HG02885 (cell line): ENCODE data around the gene ADPGK.
"Not testable (repeated sequence)": the region's sequence is repeated elsewhere in the genome, so short reads cannot be mapped to it uniquely, and the experiment has no call there.

ENCODE experiments used
- ATAC-seq: cut with Tn5 transposase; IDR thresholded peaks from one replicate; pipeline ENCODE4 v1.9.1; 2021; ENCODE audit warnings: mild to moderate bottlenecking; ENCODE audit not compliant: unreplicated experiment, poor library complexity

Gene ADPGK

DNA sequence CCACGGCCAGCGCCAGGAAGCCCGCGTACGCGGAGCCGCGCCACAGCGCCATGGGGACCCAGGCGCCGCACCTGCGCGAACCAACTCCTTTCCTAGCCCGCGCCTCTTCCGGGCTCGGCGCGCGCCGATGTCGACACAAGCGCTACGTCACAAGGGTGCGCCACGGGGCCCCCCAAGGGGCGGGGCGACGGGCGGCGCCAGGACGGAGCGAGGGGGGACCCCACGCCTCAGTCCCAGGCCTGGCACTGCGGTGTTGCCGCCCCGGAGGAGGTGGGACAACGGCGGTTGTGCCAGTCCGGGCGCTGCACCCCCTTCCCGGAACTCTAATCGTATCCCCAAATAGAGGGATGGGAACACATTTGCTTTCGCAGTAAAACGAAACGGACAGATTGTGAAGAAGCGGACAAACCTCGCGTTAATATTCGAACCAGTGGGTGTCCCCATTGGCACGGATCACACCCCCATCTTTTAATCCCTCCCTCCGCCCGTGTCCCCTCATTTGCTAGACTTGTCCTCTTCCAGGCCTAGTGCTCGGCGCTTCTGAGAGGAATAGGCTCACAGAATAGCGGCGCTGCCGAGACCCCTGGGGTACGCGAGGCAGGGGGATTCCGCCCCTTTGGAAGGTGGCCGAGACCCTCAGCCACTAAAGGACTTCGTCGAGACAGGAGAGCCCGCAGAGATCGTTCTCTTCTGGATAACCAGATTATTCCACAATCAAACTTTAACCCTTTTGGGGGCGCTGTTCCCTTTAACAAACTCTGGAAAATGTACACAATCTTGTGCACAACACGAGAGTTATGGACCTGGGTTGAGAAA lies at the start of gene ADPGK:
ADPGK (minus strand) TSS at position 119 of the 816 bp plus-strand sequence; CDS start at position 52, 67 bp downstream.
- ATAC-seq, result peak; percentile 72

GRCh38 chr15:72827226-72827625 lies 43.7 kb upstream of the ADPGK start:
- ATAC-seq, result no peak

DNA sequence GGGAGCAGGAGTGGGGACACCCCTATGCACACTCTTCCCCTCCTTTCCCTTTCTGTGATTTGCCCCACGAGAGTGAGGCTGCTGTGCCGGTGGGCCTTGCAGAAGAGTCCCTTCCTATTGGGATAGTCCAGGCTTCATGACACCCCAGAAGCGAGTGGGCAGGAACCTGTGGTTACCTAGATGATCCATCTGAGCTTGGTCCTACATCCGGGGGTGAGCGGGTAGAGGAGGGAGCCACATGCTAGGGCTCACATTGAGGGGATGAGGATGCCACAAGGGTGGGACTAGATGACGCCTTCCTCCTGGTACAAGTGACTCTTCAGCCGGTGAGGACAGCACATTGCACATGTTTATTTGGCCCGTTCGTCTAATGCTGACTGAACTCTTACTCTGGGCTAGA lies 43.1 kb upstream of the ADPGK start:
- ATAC-seq, result no peak

DNA sequence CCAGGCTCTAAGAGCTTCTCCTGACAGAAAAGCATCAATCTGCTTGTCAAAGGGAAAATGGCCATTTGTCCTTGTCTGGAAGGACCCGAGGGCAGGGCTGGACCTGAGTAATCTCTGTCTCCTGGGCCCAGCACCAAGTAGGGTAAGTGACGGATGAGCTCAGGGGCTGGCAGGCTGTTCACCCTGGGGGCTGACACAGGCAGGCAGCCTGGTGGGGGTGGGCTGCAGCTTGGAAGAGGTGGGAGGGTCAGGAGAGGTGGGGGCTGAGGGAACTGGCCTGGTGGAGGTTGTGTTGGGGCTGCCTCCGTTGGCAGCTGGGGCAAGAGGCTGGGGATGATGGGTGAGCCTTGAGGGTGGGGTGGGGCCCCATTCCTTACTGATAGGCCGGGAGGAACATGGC lies 42.3 kb upstream of the ADPGK start:
- no peak for ATAC-seq

- ATAC-seq, result no peak
These were observed 41.2 kb upstream of the ADPGK start for GRCh38 chr15:72824781-72825180.

- no peak for ATAC-seq
These were observed 40.6 kb upstream of the ADPGK start for GRCh38 chr15:72824112-72824511.

GRCh38 chr15:72820278-72820677 lies 36.7 kb upstream of the ADPGK start:
- no peak for ATAC-seq

DNA sequence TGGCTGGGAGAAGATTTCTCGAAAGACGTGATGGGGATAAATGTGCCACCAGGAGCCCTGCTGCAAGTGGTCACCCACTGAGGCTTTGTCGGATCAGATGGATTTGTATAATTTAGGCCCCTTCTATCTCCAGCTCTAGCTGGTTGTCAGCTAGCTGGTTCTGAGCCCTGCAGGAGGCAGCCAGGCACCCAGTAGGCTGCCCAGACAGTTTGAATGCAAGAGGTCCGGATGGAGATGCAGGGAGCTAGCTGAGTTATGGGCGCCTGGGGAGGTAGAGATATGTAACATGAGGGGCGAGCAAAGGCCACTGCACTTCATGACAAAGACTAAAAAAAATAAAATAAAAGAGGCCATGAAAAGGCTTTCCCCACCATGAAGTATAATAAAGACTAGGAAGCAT lies 35.1 kb upstream of the ADPGK start:
- no peak for ATAC-seq

- ATAC-seq, result no peak
These were observed 29.9 kb upstream of the ADPGK start for GRCh38 chr15:72813345-72814004.

- ATAC-seq, result no peak
These were observed 25.8 kb upstream of the ADPGK start for GRCh38 chr15:72809329-72809728.

DNA sequence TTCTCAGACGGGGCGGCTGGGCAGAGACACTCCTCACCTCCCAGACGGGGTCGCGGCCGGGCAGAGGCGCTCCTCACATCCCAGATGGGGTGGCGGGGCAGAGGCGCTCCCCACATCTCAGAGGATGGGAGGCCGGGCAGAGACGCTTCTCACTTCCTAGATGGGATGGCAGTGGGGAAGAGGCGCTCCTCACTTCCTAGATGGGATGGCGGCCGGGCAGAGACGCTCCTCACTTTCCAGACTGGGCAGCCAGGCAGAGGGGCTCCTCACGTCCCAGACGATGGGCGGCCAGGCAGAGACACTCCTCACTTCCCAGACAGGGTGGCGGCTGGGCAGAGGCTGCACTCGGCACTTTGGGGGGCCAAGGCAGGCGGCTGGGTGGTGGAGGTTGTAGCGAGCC lies 23.8 kb upstream of the ADPGK start:
- ATAC-seq, result not testable (repeated sequence)

- no peak for ATAC-seq
These were observed 19.4 kb upstream of the ADPGK start for GRCh38 chr15:72803006-72803405.

DNA sequence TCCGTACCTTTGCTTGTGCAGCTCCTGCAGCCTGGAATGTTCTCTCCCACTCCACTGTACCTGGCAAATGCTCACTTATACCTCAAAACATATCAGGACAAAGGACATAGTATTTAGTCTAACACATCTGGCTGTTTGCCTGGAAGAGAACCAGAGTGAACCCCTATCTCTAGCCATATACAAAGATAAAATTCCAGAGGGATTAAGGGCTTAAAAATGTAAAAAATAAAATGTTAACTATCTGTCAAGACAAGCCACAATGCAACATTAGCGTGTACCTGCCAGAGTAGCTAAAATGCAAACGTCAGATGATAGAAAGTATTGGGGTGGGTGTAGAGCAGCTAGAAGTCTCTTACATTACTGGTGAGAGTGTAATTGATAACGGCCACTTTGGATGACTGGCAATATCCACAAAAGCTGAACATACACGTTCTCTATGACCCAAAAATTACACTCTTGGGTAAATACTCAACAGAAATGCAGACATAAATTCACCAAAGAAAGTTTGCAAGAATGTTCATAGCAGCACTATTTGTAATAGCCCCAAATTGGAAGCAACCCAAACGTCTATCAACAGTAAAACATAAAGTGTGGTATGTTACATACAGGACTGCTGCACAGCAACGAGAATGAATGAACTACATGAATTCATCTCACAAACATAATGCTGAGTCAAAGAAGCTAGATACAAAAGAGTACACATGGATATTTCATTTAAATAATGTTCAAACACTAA lies 18.2 kb upstream of the ADPGK start:
- no peak for ATAC-seq

GRCh38 chr15:72800833-72801481 lies 17.4 kb upstream of the ADPGK start:
- no peak for ATAC-seq

- ATAC-seq, result no peak
These were observed 14.3 kb upstream of the ADPGK start for GRCh38 chr15:72797834-72798233.

- ATAC-seq, result no peak
These were observed 13.8 kb upstream of the ADPGK start for GRCh38 chr15:72797338-72797689.

- ATAC-seq, result no peak
These were observed 13.2 kb upstream of the ADPGK start for GRCh38 chr15:72796515-72797337.

DNA sequence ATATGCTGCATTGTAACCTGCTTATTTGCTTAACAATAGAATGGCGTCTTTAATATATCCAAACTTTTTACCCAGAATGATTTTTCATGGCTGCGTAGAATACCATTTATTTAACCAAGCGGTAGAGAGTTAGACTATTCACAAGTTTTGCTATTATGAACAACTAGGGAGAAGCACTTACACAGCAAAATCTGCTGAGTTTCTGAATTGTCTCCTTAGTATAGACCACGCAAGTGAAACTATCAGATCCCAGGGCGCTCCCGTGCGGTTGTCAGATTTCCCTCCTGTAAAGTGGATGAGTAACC lies 12.6 kb upstream of the ADPGK start:
- ATAC-seq, result no peak

GRCh38 chr15:72793766-72794660 lies 10.5 kb upstream of the ADPGK start:
- no peak for ATAC-seq
